C4-2B (cell line): ENCODE results near the gene DYRK1A.

ENCODE experiments used
- CTCF ChIP-seq: fragments of 450-650 bp; conservative IDR thresholded peaks from 2 replicates; pipeline ENCODE4 v1.5.1; 2017; ENCODE audit warnings: mild to moderate bottlenecking
- ZFX ChIP-seq: fragments of 450-650 bp; IDR thresholded peaks from 2 replicates; pipeline ENCODE4 v1.6.1; 2017

GRCh38 chr21:37565530-37566223 is 199.1 kb downstream of the DYRK1A start:
- TF ChIP-seq CTCF, result no peak
- TF ChIP-seq ZFX, result no peak
